HG03097 (cell line): Measurements from ENCODE around the gene TNFRSF13B.
"Not testable (repeated sequence)": the region's sequence is repeated elsewhere in the genome, so short reads cannot be mapped to it uniquely, and the experiment has no call there.

Experiments used
- ATAC-seq: cut with Tn5 transposase; IDR thresholded peaks from one replicate; pipeline ENCODE4 v1.9.1; 2021; ENCODE audit not compliant: unreplicated experiment, low FRiP score

TNFRSF13B gene

DNA sequence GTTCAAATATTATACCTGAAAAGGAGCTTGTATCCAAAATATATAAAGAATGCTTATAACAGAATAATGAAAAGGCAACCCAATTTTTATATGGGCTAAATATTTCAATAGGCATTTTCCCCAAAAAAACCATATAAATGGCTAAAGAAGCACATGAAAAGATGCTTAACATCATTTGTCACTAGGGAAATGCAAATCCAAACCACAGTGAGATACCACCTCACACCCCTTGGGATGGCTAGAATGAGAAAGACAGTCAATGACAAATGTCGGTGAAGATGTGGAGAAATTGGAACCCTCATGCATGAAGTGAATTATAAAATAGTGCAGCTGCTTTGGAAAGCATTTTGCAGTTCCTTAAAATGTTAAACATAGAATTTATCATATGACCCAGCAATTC lies 3.1 kb downstream of the TNFRSF13B start:
- ATAC-seq = no peak

- ATAC-seq = no peak
Observed at GRCh38 chr17:16962804-16963203, 9.1 kb downstream of the TNFRSF13B start.

GRCh38 chr17:16961792-16962191 lies 10.1 kb downstream of the TNFRSF13B start:
- ATAC-seq = no peak

DNA sequence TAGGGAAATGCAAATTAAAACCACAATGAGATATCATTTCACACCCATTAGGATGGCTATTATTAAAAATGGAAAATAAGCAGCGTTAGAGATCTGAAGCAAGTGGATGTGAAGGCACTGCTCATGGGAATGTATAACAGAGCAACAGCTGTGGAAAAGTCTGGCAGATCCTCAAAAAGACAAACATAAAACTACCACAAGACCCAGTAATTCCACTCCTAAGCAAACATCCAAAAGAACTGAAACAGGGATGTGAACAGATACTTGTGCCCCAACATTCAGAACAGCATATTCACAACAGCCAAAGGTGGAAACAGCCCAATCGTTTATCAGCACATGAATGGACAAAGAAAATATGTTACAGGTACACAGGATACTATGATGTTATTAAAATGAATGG lies 10.9 kb downstream of the TNFRSF13B start:
- ATAC-seq = not testable (repeated sequence)

DNA sequence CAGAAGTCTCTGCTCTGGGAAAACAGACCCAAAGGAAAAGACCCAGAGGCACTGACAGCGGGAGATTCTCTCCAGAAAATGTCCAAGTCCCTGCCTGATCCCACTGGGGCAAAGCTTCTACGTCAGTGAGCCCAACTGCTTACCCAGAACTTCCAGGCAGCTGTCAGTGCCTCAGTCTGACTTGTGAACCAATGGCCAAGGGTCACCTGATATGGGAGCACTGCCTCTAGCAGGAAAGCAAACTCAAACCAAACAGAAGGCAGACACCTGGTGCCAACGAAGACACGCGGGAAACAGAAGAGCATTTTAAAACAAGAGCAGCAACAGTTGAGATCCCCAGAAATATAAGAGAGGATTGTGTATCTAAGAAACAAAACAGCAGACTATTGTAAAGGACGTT lies 16.9 kb downstream of the TNFRSF13B start:
- ATAC-seq = not testable (repeated sequence)

- no peak for ATAC-seq
Observed at GRCh38 chr17:16954521-16954920, 17.4 kb downstream of the TNFRSF13B start.

- no peak for ATAC-seq
Observed at GRCh38 chr17:16953841-16954240, 18.1 kb downstream of the TNFRSF13B start.

- no peak for ATAC-seq
Observed at GRCh38 chr17:16953347-16953746, 18.6 kb downstream of the TNFRSF13B start.

DNA sequence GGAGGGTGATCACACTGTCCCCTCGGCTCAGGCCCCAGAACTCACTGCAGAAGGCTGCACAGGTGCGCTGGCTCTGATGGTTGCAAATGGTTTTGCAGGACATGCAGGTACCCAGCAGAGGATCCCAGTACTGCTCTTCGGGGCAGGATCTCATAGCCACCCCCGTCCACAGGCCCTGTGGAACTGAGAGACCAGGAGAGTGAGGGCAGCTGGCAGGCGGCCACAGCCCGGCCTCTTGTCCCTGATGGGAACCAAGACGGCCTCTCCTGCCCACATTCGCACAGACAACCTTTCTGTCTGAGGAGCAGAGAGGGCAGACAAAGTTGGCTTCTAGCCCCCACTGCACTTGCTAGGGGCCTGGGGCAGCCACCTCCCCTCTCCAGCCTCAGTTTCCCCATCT lies 19.5 kb downstream of the TNFRSF13B start:
- ATAC-seq = no peak

DNA sequence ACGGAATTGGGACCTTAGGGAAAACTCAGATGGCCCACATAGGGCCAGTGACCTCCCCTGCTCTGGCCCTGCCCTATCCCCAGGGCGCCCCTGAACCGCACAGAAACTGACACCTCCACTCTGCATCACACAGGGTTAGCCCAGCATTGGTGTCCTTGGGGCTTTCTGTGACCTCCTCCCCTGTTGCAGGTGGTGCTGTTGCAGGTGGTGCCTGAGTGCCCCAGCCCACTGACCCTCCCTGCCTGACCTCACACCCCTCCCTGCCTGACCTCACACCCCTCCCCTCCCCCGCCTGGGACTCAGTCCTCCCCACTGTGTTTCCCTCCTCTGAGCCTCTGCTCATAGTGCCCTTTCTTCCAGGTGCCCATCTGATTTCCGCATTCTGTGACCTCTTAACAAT lies 21.4 kb downstream of the TNFRSF13B start:
- ATAC-seq = no peak

- ATAC-seq = no peak
Observed at GRCh38 chr17:16948587-16949376, 23.1 kb downstream of the TNFRSF13B start.

GRCh38 chr17:16947470-16947869 lies 24.4 kb downstream of the TNFRSF13B start:
- ATAC-seq = no peak

- ATAC-seq = no peak
Observed at GRCh38 chr17:16945663-16946218, 26.2 kb downstream of the TNFRSF13B start.

GRCh38 chr17:16945136-16945482 lies 26.8 kb downstream of the TNFRSF13B start:
- no peak for ATAC-seq

DNA sequence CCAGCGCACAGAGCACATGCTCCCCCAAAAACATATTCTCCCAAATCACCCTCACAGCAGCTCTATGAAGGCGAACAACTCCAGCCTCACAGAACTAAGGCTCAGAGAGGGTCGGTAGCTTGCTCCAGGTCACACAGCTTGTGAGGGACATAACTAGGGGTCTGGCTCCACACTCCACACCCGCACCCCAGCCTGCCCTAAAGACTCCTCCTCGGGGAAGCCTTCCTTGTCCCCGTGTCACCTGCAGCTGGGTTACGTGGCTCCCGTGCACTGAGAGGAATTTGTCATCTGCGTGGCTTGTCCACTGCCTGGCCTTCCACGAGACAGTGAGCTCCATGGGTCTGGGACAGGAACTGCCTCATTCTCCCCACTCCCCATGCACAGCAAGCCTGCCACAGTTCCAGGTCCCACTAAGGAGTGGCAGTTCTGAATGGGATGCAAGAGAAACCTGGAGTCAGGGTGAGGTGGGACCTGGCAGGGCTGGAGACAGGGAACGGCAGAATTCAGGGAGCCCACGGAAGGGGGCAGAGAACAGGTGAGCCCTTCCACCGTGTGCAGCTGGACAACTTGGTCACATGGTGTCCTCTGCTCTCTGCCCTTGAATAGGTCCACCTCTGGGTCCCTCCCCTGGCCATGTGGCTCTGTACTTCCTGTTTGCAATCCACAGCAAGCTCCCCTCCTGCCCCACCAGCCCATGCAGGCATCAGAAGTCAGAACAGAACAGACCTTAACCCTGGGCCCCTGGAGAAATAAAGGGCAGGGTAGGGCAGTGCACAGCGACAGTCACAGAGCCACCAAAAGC lies 27.4 kb downstream of the TNFRSF13B start:
- ATAC-seq = no peak

DNA sequence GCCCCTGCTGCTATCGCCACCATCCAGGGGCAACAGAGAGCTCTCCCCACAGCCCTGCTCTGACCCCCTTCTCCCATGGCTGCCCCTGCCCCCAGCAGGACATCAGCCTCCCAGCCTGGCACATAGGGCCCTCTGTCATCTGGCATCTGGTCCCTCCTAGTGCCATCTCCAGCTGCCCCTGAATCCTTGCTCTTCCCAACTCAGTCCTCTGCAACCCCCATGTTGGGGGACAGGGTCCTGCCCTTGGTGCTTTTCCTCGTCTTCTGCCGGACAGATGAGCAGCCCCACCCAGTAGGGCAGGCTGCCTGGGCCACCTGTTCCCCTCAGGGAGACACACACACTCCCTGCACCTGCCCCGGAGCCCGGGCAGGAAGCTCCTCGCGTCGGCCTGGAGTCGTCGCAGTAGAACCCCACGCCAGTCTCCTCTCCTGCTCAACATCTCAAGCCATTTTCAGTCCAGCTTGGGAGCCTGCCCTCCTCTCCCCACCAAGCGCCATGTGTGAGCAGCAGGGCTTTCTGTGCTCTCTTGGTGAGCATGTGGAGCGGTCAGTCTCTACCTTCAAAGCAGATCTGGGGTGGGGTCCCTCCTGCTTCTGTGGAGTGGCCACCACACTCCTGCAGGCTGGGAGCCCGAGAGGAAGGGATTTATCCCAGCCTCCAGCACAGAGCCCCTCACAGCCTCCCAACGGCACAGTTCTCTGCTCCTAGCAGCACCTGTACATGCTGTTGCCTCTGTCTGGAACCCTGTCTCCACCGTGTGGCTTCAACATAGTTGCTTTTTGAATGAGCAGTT lies 28.2 kb downstream of the TNFRSF13B start:
- ATAC-seq = no peak

DNA sequence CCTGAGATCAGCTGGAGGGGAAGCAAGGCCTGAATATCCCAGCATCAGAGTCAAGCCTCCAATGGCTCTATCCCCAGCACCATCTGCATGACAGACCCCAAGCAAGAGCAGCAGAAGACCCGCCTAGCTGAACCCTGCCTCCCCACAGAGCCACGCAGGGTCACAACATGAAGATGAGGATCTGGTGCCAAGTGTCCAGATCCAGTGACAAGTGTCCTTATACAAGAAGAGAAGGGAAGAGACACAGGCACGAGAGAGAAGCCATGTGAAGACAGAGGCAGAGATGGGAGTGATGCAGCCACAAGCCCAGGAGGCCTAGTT lies 28.9 kb downstream of the TNFRSF13B start:
- no peak for ATAC-seq

DNA sequence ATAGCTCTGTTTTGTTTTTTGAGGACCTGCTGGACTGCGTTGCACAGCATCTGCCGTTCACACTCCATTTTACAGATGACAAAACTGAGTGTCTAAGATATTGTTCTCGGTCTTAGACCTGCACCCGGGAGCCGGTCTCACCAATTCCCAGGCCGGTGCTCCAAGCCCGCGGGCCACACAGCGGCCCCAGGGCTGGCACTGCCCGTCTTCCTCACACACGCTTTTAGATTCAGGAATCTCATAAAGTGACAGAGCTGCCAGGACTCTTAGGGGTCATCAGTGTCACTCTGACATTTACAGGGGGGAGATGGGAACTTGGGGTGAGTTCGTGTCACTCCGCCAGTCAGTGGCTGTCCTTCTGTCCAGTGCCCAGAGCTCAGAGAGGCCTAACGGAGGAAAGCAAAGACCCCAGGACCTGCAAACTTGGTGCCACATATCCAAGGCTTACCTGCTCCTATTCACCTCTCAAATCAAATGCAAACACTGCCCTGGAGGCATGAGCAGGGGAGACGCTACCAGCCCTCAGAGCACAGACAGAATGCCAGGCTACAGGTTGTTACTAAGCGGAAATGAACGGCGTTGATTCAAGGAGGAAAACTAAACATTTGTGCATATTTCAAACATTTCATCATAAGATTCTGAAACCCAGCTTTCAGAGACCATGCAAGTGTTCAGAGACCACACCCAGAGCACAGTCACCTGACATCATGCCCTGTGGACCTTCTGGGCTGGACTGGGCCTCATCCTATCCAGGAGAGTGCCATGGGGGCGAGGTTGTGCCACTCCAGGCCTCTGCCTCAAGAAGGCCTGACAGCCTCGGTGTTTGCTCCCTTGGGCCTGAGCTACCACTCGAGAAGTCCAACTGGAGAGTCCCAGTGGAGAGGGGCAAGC lies 29.5 kb downstream of the TNFRSF13B start:
- no peak for ATAC-seq

DNA sequence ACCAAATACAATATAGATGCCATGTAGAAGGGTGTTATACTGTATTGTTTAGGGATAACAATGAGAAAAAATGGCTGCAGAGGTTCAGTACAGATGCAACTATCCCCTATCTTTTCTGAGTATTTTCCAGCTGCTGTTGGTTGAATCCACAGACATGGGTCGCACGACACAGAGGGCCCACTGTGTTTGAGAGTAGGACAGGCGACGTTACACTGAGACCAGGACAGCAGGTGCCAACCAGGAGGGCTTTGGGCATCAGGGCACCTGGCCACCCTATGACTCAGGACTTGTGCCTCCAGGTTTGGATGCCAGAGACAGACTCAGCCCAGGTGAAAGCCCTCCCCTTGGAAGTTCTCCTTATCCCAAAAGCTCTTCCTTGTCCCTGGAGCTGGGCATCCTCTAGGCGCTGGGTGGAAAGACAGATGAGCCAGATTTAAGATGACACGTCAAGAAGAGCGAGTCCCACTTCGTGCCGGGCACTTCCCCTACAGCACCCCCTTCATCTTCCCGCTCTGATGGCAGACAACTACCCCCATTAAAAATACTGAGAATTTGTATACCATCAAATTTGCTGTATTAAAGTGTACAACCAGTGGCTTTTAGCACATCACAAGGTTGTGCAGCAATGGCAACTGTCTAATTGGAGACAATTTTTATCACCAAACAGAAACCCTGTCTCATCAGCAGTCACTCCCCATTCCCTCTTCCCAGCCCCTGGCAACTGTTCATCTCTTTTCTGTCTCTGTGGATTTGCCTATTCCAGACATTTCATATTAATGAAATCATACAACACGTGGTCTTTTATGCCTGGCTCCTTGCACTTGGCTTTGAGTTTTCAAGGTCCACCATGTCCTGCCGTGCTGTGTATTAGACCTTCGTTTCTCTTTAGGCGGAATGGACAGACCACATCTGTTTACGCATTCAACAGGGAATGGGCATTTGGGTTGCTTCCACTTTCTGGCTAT lies 30.6 kb downstream of the TNFRSF13B start:
- no peak for ATAC-seq
